Sigmoid colon (tissue), 7 donors: ENCODE results near the gene USP32. TPM values are rescaled to one million over a fixed set of nuclear protein-coding genes. Genes with fewer than 3 reads are reported as not detected.

Experiments used
- DNase-seq: peaks from one replicate; pipeline ENCODE4 v3.0.0-alpha.2; 2019
- H3K27ac ChIP-seq, 4 donors: fragments of 200-600 bp; sonication (generic); one replicate each; pipeline ENCODE4 v1.5.1; 2016 to 2019; ENCODE audit warnings: mild to moderate bottlenecking in 1 of 4
- H3K27me3 ChIP-seq, 3 donors: fragments of 200-600 bp; sonication (generic); one replicate each; pipeline ENCODE4 v1.5.1; 2019; ENCODE audit warnings: mild to moderate bottlenecking in 1 of 3
- H3K36me3 ChIP-seq, 4 donors: fragments of 200-600 bp; sonication (generic); one replicate each; pipeline ENCODE4 v1.5.1; 2016 to 2019
- H3K4me1 ChIP-seq, 4 donors: fragments of 200-600 bp; sonication (generic); one replicate each; pipeline ENCODE4 v1.5.1; 2017 to 2019
- H3K4me3 ChIP-seq, 4 donors: fragments of 200-600 bp; sonication (generic); one replicate each; pipeline ENCODE4 v1.5.1; 2017 to 2019; ENCODE audit warnings: mild to moderate bottlenecking in 2 of 4, moderate library complexity in 1 of 4
- H3K9me3 ChIP-seq, 4 donors: fragments of 200-600 bp in 3 of 4; sonication (generic) in 3 of 4; one replicate each; pipeline versions ENCODE4 v1.5.1 to v1.6.1; 2013 to 2019
- CTCF ChIP-seq, 4 experiments: fragments of 450-650 bp in 3 of 4; fragments of 200-600 bp in 1 of 4; IDR thresholded peaks; one replicate each; pipeline ENCODE4 v1.5.1; 2016 to 2019; ENCODE audit warnings: antibody characterized with exemption in 4 of 4, mild to moderate bottlenecking in 3 of 4, moderate library complexity in 2 of 4
- EP300 ChIP-seq, 4 donors: sonication (generic); formaldehyde crosslinking; IDR thresholded peaks; one replicate each; pipeline ENCODE4 v1.6.1; 2017; ENCODE audit warnings: antibody characterized with exemption in 4 of 4
- POLR2A ChIP-seq, 2 donors: fragments of 450-650 bp; IDR thresholded peaks; one replicate each; pipeline ENCODE4 v1.6.1; 2016; ENCODE audit warnings: antibody characterized with exemption in 2 of 2, mild to moderate bottlenecking in 2 of 2, moderate library complexity in 2 of 2
- POLR2AphosphoS5 ChIP-seq, 4 donors: sonication (generic); formaldehyde crosslinking; IDR thresholded peaks; one replicate each; pipeline ENCODE4 v1.6.1; 2017; ENCODE audit warnings: antibody characterized with exemption in 4 of 4
- WGBS, 2 donors: extraction: QIAGEN DNeasy Blood & Tissue Kit; methylation state at CpG; one replicate each; pipeline ENCODE4 v1.1.7; 2013; 5-methylcytosine and 5-hydroxymethylcytosine counted together
- intact Hi-C: fragments of 100-400 bp; cut with DNase I; formaldehyde crosslinking; loops from one replicate; pipeline ENCODE4 v1.15.1; 2023
- polyA plus RNA-seq, 3 donors: library from polyadenylated mRNA; stranded (reverse); fragments of 200-250 nt; gene quantifications; one replicate each; pipeline ENCODE4 v1.2.3, GENCODE V29; 2013
- total RNA-seq, 4 donors: library from RNA; depleted of rRNA; stranded (reverse); fragments of >200 nt; gene quantifications; one replicate each; pipeline ENCODE4 v1.1.0, GENCODE V29; 2016
- donor health status: healthy with polysubstance abuse.
- donor health status: Bipolar disorder and iron deficiency.
- donor health status: healthy.

Gene USP32
- total and polyA plus RNA-seq, 7 donors: 10.6 to 50.9 (median 39.6) TPM

GRCh38 chr17:60356940-60357339 is 35.0 kb downstream of the USP32 start:
- WGBS, 2 donors: 52 to 98% methylated on average over 1 of the region's 1 CpG
- no peak for DNase-seq
- intact Hi-C loops: no loop called here

GRCh38 chr17:60355663-60356594 is 36.0 kb downstream of the USP32 start:
- no peak for TF ChIP-seq CTCF (IDR thresholded peaks at IDR 0.05)
- TF ChIP-seq POLR2A (IDR thresholded peaks at IDR 0.05): no peak
- no peak for TF ChIP-seq EP300 (IDR thresholded peaks at IDR 0.05)
- no peak for TF ChIP-seq POLR2AphosphoS5 (IDR thresholded peaks at IDR 0.05)
- no peaks in the 10 kb centered on the region for H3K9me3 ChIP-seq
- no peak overlapping the region for H3K4me3 ChIP-seq
- peaks cover 0 to 28% (median 13%) of the 10 kb centered on the region in 4 donors for H3K4me1 ChIP-seq
- no peaks in the 10 kb centered on the region for H3K36me3 ChIP-seq
- no peak overlapping the region for H3K27ac ChIP-seq
- intact Hi-C loops: no loop called here
- DNase-seq: no peak
- no peaks in the 10 kb centered on the region for H3K27me3 ChIP-seq
- WGBS, 2 donors: 83 to 90% methylated on average over 4 of the region's 4 CpGs

More at GRCh38 chr17:60356940-60357339, 35.0 kb downstream of the USP32 start:
- Histone ChIP-seq H3K9me3 (no peaks in the 10 kb centered on the region), H3K27ac (no peak overlapping the region), H3K4me1 (peaks cover 0 to 28% (median 13%) of the 10 kb centered on the region in 4 donors), H3K27me3 (no peaks in the 10 kb centered on the region), H3K4me3 (no peak overlapping the region), H3K36me3 (no peaks in the 10 kb centered on the region)
- TF ChIP-seq POLR2A (IDR thresholded peaks at IDR 0.05) (no peak), CTCF (IDR thresholded peaks at IDR 0.05) (no peak), POLR2AphosphoS5 (IDR thresholded peaks at IDR 0.05) (no peak), EP300 (IDR thresholded peaks at IDR 0.05) (no peak)

- intact Hi-C loops: no loop called here
- H3K27ac ChIP-seq: no peak overlapping the region
- H3K27me3 ChIP-seq: no peaks in the 10 kb centered on the region
- 31 to 52% methylated on average over 1 of the region's 1 CpG for WGBS, 2 donors
- H3K4me3 ChIP-seq: no peak overlapping the region
- H3K4me1 ChIP-seq: peaks cover 0 to 28% (median 13%) of the 10 kb centered on the region in 4 donors
- no peaks in the 10 kb centered on the region for H3K9me3 ChIP-seq
- no peak for TF ChIP-seq POLR2A (IDR thresholded peaks at IDR 0.05)
- no peak for TF ChIP-seq POLR2AphosphoS5 (IDR thresholded peaks at IDR 0.05)
- TF ChIP-seq CTCF (IDR thresholded peaks at IDR 0.05): no peak
- no peak for TF ChIP-seq EP300 (IDR thresholded peaks at IDR 0.05)
- no peaks in the 10 kb centered on the region for H3K36me3 ChIP-seq
- DNase-seq: no peak
Observed at GRCh38 chr17:60354223-60354622, 37.7 kb downstream of the USP32 start.

- intact Hi-C loops: no loop called here
- no peaks in the 10 kb centered on the region for H3K27me3 ChIP-seq
- no peak overlapping the region for H3K4me3 ChIP-seq
- H3K4me1 ChIP-seq: peaks cover 0 to 28% (median 13%) of the 10 kb centered on the region in 4 donors
- no peak for DNase-seq
- WGBS, 2 donors: 75 to 87% methylated on average over 4 of the region's 4 CpGs
- TF ChIP-seq EP300 (IDR thresholded peaks at IDR 0.05) (no peak), CTCF (IDR thresholded peaks at IDR 0.05) (no peak), POLR2AphosphoS5 (IDR thresholded peaks at IDR 0.05) (no peak), POLR2A (IDR thresholded peaks at IDR 0.05) (no peak)
- H3K27ac ChIP-seq: no peak overlapping the region
- H3K36me3 ChIP-seq: no peaks in the 10 kb centered on the region
- H3K9me3 ChIP-seq: no peaks in the 10 kb centered on the region
Observed at GRCh38 chr17:60353773-60354172, 38.2 kb downstream of the USP32 start.
